Lower lobe of right lung (tissue), 2 donors: ENCODE data around the gene PSMD6. TPM values are rescaled to one million over a fixed set of nuclear protein-coding genes. Genes with fewer than 3 reads are reported as not detected.

Source experiments
- ATAC-seq, 2 donors: fragments of 200-7000 bp; cut with Tn5 transposase; one replicate each; pipeline ENCODE4 v1.9.1; 2020 to 2022; ENCODE audit warnings: mild to moderate bottlenecking in 2 of 2, moderate library complexity in 2 of 2
- DNase-seq: peaks from one replicate; pipeline ENCODE4 v3.0.0-alpha.2; 2020
- H3K27ac ChIP-seq: fragments of 200-600 bp; one replicate; pipeline ENCODE4 v1.8.0; 2022
- H3K27me3 ChIP-seq: fragments of 200-600 bp; one replicate; pipeline ENCODE4 v1.8.0; 2022; ENCODE audit warnings: low read depth
- H3K36me3 ChIP-seq: fragments of 200-600 bp; one replicate; pipeline ENCODE4 v1.8.0; 2022; ENCODE audit warnings: mild to moderate bottlenecking
- H3K4me1 ChIP-seq: fragments of 200-600 bp; one replicate; pipeline ENCODE4 v1.8.0; 2022
- H3K4me3 ChIP-seq: fragments of 200-600 bp; one replicate; pipeline ENCODE4 v1.8.0; 2022; ENCODE audit warnings: mild to moderate bottlenecking
- H3K9me3 ChIP-seq: fragments of 200-600 bp; one replicate; pipeline ENCODE4 v1.8.0; 2022
- intact Hi-C: fragments of 100-400 bp; cut with DNase I; formaldehyde crosslinking; loops from one replicate; pipeline ENCODE4 v1.11.0; 2022
- total RNA-seq: library from RNA; stranded (reverse); fragmentation: NEBNext Ultra II Directional; extraction: Animal tissue kit (Norgen Biotek cat#: 25700); gene quantifications from one replicate; pipeline ENCODE4 v1.2.1, GENCODE V29; 2021
- TF ChIP-seq, protein P1 (sequence below): fragments of 200-600 bp; IDR thresholded peaks from one replicate; pipeline ENCODE4 v1.8.0; 2022; ENCODE audit warnings: antibody characterized with exemption, mild to moderate bottlenecking
- donor health status: DM: no; HTN: yes; CAD: no; lungs with severe emphysema.

Gene PSMD6
- total RNA-seq, 1 donor from 2014 or later, result 51.1 TPM

- Histone ChIP-seq H3K4me3 (no peak overlapping the region), H3K4me1 (peaks cover 84% of the 10 kb centered on the region), H3K27me3 (no peaks in the 10 kb centered on the region), H3K9me3 (no peaks in the 10 kb centered on the region), H3K36me3 (no peaks in the 10 kb centered on the region), H3K27ac (no peak overlapping the region)
- DNase-seq (no peak), ATAC-seq (no peak)
- intact Hi-C loops, result no loop called here
- TF ChIP-seq, protein P1, sequence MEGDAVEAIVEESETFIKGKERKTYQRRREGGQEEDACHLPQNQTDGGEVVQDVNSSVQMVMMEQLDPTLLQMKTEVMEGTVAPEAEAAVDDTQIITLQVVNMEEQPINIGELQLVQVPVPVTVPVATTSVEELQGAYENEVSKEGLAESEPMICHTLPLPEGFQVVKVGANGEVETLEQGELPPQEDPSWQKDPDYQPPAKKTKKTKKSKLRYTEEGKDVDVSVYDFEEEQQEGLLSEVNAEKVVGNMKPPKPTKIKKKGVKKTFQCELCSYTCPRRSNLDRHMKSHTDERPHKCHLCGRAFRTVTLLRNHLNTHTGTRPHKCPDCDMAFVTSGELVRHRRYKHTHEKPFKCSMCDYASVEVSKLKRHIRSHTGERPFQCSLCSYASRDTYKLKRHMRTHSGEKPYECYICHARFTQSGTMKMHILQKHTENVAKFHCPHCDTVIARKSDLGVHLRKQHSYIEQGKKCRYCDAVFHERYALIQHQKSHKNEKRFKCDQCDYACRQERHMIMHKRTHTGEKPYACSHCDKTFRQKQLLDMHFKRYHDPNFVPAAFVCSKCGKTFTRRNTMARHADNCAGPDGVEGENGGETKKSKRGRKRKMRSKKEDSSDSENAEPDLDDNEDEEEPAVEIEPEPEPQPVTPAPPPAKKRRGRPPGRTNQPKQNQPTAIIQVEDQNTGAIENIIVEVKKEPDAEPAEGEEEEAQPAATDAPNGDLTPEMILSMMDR, result no peak
Measured at GRCh38 chr3:63966007-63966406, 57.3 kb downstream of the PSMD6 start.

- Histone ChIP-seq H3K4me1 (peaks cover 84% of the 10 kb centered on the region), H3K27me3 (no peaks in the 10 kb centered on the region), H3K27ac (peak overlapping the region; percentile 46), H3K4me3 (no peak overlapping the region), H3K9me3 (no peaks in the 10 kb centered on the region), H3K36me3 (no peaks in the 10 kb centered on the region)
- TF ChIP-seq, protein P1, result no peak
- peak; percentile 80 to 85 for ATAC-seq
- intact Hi-C loops, result no loop called here
- DNase-seq, result no peak
Measured at GRCh38 chr3:63964681-63965485, 58.4 kb downstream of the PSMD6 start.

- Histone ChIP-seq H3K27me3 (no peaks in the 10 kb centered on the region), H3K36me3 (no peaks in the 10 kb centered on the region), H3K27ac (no peak overlapping the region), H3K9me3 (no peaks in the 10 kb centered on the region), H3K4me1 (peaks cover 81% of the 10 kb centered on the region), H3K4me3 (no peak overlapping the region)
- TF ChIP-seq, protein P1, result no peak
- ATAC-seq, result no peak
- no peak for DNase-seq
- intact Hi-C loops, result no loop called here
Measured at GRCh38 chr3:63963496-63963895, 59.8 kb downstream of the PSMD6 start.

- Histone ChIP-seq H3K27me3 (no peaks in the 10 kb centered on the region), H3K4me3 (no peak overlapping the region), H3K9me3 (no peaks in the 10 kb centered on the region), H3K36me3 (no peaks in the 10 kb centered on the region), H3K4me1 (peaks cover 65% of the 10 kb centered on the region), H3K27ac (no peak overlapping the region)
- ATAC-seq, result peak; percentile 69 to 70
- intact Hi-C loops, result no loop called here
- TF ChIP-seq, protein P1, result peak; percentile 67
- no peak for DNase-seq
Measured at GRCh38 chr3:63961891-63962290, 61.4 kb downstream of the PSMD6 start.

Other genes with a start within 250 kb of the PSMD6 start
- gene C3orf49, start 204.2 kb downstream of the PSMD6 start, total RNA-seq, result not detected
- 47.2 TPM for gene THOC7, start 159.7 kb downstream of the PSMD6 start, total RNA-seq
- 37.3 TPM for gene ATXN7, start 159.6 kb downstream of the PSMD6 start, total RNA-seq
- gene SCAANT1, start 111.1 kb downstream of the PSMD6 start, total RNA-seq, result not detected
- gene PRICKLE2, start 202.0 kb upstream of the PSMD6 start, total RNA-seq, result 43.5 TPM